NCI-H146 treated with DMSO at 0.1 percent for 48 hours (cell line): ENCODE data around the gene FAHD1.

Source experiments
- DNase-seq: peaks from one replicate; lab custom pipeline; 2025; ENCODE audit not compliant: unreplicated experiment; lab: John Stamatoyannopoulos, UW

FAHD1 gene

DNA sequence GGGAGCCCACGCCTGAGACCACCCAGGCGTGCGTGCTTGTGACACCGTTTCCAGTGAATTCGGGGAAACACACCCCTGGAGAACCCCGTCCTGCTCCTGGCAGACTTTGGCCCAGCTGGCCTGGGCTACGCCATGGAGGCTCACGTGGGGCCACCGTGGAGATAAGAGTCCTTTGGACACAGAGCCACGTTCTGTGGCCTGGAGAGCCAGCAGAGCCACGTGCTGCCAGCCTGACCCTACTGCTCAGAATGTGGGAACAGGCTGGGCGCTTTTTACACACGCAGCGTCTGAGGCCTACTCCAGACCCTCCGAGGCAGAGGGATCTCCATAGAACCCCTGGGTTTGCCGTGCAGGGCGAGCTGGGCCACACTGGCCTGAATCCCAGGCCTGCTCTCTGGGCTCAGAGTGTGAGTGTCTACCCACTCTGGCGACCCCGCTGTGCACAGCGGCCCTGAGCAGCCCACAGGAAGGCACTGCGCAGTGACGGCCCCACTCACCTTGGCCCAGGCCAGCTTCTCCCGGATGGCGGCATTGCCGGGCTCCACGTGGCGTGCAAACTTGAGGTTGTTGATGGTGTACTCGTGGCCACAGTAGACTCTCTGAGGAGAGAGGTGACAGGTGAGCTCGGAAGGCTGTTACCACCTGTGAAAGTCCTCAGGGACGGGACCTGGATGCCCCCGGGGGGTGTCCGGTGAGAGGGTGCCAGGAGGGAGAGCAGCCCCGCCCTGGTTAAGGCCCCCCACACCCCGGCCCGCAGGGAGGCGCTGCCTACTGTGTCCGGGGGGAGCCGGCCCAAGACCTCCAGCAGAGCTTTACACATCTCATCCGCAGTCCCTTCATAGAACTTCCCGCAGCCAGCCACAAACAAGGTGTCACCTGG lies 10.4 kb upstream of the FAHD1 start:
- DNase-seq: no peak

GRCh38 chr16:1817276-1817589 lies 9.8 kb upstream of the FAHD1 start:
- DNase-seq: no peak

- no peak for DNase-seq
Measured at GRCh38 chr16:1817716-1818115, 9.3 kb upstream of the FAHD1 start.

DNA sequence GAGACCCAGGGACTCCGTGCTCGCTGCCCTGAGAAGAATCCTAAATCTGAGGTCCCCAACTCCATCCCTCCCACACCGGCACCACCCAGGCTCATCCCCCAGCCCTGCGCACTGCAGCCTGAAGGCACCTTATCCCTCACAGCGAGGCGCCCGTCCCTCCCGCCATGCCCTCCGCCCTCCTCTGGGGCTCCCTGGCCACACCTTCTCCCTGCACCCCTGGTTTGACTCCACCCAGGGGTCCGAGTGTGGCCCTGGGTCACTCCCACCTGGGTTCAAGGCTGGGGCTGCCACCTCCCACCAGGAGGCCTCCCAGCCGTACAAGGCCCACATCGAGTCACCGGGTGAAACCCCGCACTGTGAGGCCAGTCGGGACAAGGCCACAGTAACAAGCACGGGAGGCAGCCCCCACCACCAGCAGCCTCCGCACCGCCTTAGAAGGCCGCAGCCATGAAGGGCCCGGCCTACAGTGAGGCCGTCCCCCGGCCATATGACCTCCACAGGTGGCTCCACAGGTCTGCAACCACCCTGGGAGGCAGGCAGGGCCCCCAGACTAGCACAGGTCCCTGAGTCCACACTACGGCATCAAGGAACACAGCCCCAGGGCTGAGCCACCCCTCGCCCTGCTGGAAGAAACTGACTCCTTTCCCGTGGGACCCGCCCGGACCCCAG lies 8.7 kb upstream of the FAHD1 start:
- DNase-seq: no peak

DNA sequence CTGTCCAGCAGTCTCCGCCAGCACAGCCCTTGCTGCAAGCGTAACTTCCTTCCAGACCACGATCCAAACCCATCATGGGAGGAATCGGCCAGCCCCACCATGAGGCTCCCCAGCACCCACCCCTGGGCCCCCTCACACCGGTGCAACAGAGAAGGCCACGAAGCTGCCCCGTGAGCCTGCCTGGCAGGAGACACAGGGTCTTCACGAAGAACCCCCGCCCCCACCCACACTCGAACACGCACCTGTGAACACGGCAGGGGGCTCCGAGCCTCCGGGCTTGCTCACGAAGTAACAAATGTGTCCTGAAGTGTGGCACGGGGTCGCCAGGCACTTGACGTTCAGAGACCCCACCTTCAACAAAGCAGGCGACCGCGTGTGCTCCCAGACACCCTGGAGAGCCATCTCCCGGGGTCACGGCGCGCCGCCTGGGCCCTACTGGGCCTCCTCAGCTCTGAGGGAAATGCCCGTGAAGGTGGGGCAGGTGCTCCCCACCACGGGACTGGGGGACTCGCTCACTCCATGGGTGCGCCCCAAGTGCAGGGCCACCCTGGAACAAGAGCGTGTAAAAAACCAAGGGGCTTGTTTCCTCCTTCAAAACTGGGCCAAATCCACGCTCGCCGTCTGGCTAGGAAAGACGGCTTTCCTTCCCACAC lies 8.0 kb upstream of the FAHD1 start:
- no peak for DNase-seq

DNA sequence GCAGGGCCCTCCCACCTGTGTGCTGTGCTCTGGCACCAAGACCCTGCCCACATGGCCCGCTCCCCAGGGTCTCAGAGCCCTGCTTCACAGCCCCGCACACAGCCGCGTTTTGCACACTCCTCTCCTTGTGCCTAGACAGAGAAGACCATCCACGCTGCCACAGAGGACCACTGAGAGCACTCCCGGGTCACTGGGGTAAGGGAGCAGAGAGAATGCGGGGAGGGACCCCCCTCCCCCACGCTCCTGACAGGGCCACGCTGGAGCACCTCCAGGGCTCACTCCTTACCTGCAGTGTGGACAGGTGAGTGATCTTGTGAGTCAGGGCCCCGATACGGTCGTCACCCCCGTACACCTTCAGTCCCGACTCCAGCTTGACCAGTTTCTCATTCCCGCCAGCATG lies 7.4 kb upstream of the FAHD1 start:
- DNase-seq: no peak

DNA sequence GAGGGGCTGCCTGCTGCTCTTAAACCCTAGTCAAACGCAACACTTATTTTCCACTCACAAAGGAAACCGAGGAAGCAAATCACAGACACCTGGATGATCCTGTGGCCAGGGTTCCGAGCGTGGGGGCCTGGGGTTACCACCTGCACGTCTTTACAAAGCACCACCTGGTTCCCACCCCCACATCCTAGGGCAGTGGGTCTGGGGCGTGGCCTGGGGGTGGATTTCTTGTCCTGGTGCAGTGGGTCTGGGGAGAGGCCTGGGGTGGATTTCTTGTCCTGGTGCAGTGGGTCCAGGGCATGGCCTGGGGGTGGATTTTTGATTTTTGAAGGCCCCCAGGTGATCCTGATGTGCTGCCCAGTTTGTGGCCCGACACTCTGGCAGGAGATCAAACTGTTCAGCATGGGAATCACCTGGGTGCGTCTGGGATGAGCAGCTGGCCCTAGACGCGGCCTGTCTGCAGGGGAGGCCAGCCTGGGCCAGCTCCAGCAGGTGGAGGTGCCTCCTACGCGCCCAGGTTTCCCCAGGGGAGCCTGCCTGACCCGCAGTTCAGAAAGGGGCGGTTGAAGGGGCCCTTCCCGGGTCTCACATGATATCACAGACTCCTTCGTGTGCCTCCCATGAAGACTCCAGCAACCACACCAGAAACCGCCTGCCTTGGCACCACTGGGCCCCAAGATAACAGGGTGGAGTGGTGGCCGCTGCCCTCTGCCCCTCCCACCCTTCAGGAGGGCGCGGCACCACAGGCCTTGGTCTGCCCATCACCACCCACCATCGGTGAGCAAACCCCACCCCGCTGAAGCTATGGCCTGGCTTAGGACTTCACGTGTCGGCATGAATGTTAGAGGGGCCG lies 6.7 kb upstream of the FAHD1 start:
- DNase-seq: no peak

- no peak for DNase-seq
Measured at GRCh38 chr16:1820946-1821290, 6.1 kb upstream of the FAHD1 start.

- DNase-seq: no peak
Measured at GRCh38 chr16:1821861-1822611, 5.0 kb upstream of the FAHD1 start.

DNA sequence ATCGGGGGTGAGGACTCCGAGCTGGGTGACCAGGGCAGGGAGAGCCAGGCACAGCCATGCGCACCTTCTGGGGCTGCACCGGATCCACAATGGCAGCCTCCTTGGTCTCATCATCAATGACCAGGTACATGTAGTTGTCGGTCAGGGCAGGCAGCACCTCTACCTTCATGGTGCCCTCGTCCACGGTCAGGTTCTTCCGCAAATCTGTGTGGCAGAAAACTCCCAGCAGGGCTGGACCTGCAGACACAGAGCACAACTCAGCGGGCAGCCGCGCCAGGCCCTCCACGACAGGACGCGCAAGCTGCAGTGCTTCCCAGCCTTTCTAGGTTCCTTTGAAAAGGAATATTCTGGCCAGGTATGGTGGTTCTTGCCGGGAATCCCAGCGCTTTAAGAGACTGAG lies 4.2 kb upstream of the FAHD1 start:
- no peak for DNase-seq

- no peak for DNase-seq
Measured at GRCh38 chr16:1823821-1824220, 3.2 kb upstream of the FAHD1 start.

- no peak for DNase-seq
Measured at GRCh38 chr16:1825381-1825863, 1.6 kb upstream of the FAHD1 start.

DNA sequence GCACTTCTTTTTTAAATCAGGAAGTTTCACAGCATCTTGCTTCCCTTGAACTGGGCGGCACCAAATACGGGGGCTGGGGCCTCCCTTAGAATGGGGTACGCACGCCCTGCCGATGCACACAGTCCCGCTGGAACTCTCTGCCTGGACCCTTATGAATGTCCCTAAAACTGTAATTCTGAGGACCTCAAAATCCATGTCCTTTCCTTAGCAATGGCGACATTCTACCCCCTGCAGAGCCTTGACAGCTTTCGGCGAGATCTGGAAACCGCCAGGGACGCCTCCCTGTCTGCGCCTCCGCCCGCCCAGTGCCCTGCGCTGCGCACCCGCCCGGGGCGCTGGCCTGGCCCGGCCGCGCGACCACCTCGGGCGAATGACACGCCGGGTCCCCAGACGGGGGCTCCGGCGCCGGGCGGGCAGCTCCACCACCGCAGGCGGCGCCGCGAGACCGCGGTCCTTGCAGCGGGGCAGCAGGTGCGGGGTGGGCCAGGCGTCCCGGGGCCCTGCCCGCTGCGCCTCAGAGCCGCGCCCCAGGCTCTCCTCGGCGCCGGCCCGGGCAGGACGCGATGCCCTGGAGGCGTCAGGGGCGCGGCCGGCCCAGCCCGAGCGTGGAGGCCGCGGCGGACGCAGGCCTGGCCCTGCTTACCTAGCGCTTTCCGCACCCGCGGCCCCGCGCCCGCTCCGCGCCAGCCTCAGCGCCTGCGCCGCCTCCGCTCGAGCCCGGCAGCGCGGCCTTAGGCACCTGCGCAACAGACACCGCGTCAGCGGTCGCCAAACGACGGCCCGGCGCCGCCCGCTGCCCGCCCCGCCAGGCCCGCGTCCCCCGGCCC lies 929 bp upstream of the FAHD1 start:
- no peak for DNase-seq

DNA sequence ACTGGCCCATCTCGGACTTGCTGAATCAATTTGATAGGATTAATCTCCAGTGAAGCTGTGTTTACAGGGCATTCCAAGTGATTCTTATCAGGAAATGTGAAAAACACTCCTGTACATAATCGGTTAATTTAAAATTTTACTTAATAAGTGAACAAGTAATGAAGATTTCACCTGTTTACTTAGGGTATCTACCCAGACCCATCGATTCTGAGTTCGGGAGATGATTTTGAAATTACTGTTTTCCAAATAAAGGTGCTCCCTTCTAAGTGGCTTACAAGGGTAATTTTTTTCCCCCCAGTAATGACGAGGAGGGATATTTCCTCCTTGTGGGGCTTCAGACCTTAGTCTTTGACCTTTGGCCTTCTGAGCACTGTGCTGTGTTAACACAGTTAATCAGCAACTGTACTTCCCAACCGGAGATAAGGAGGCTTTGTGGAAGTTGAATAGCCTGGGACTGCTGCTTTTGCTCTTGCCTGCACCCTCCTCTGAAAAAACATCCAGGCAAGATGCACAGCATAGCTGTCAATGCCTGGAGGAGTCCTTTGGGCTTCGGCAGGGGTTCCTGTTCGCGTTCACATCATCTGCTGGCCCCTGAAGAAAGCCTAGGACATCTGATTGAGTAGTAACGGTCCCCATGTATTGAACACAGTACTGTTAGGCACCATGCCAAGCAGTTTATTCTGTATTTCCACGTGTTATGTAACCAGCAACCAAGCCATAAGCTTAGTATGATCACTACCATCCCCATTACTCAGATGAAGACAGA lies 1.8 kb downstream of the FAHD1 start:
- DNase-seq: no peak

- no peak for DNase-seq
Measured at GRCh38 chr16:1830213-1830612, 3.2 kb downstream of the FAHD1 start.

DNA sequence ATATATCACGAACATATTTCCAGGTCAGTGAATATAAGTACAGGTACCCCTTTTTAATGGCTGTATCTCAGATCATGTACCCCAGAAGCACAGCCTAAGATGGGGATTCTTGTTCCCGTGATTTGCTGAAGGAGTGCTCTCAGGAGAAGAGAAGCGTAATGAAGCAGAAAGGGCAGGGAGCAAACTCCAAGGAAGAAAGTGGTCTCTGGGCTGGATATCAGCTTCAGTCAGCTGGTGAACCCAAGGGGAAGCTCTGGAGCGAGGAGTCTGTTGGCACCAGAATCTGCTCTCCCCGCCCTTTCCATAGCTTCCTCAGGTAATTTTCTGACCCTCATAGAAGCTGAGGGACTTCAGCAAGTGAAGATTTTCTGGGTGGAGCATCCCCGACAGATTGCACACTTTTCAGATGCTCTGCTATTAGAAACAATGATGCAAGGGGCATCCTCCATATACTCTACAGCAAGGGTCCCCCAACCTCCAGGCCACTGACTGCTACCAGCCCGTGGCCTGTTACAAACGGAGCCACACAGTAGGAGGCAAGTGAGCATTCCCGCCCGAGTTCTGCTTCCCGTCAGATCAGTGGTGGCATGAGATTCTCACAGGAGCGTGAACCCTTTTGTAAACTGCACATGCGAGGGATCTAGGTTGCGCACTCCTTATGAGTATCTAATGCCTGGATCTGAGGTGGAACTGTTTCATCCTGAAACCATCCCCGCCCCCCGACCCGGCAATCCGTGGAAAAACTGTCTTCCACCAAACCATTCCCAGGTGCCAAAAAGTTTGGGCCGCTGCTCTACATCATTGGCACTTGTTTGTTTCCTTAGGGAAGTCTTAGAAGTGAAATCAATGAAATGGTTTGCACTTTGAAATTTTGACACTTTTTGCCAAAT lies 4.4 kb downstream of the FAHD1 start:
- DNase-seq: no peak

DNA sequence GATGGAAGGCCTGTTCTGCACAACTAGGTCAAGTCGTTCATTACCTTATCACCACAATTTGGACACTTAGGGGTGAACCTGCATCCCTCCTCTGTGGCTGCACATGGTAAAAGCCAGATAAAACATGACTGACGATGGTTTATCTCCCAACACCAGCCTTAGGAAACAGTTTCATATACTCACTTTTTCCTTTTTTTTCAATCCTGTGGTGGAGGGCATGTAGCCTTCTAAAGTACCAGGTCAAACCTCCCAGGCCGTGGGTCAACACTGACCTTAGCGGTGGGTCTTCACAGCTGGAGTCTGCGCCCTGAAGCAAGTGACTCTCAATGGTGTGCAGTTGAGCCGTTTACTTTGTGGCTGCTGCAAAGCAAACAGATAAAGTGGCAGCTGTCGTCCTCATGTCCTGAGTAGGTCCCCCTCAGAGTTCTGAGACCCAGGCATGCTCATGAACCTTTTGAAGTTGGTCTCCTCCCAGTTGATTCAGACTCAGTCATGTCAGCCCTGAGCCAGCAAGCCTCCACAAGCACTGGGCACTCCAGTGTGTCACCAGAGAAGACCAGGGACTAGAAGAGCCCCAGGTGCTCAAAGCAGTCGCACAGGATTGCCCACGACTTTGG lies 5.9 kb downstream of the FAHD1 start:
- peak; percentile 87 for DNase-seq

DNA sequence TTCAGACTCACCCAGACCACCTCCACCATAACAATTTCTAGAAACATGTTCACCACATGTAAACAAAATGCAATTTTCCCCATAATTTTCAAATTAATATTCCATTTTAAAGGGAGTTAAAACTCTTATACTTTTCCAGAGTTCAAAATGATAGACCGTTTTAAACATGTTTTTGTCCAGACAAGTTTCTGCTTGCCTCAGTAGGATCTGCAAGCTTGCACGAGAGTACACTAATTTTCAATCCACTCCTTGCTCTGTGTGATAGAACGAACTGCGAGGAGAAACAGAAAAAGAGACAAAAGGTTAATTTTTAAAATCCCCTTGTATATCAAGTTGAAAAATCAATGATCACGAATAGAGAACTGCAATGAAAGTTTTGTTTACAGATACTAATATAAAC lies 7.1 kb downstream of the FAHD1 start:
- DNase-seq: no peak
